ENCODE results near the gene PAXX.

PAXX gene

DNA sequence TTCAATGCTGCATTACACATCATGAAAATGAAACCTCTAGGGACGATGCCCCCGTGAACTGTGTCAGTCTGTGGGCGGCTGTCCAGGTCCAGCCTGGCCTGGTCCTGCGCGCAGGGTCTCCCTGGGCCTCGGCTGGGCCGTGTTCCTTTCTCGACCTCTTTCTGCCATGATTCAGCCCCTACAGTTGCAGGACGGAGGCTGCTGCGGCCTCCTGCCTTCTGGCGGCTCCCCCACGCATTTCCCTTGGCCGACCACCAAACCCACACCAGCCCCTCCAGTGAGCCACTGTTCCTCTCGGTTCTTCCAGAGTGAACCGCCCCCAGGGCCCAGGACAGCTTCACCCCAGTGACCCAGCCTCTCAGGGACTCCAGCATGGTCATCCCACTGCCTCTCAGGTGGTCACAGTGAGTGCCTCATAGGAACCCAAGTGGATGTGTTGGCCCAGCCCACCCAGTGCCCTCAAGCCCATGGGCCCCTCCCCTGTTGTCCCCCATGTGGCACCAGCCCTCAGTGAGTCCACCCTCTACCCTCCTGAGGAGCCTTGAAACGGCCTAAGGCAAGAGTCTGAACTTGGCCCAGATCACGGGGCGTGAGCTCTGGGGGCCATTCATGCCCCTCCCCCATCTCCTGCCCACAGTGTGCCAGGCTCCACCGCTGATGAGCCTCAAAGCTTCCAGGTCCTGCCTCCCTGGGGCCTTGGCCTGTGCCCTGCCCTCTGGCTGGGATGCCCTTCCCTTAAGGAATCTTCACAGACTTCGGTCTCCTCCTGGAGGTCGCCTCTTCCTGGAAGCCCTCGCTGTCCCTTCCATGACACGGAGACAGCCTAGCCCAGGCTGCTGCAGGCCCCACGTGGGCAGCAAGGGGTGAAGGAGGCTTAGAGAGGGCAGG is 14.1 kb downstream of the PAXX start:
- no peak for DNase-seq

DNA sequence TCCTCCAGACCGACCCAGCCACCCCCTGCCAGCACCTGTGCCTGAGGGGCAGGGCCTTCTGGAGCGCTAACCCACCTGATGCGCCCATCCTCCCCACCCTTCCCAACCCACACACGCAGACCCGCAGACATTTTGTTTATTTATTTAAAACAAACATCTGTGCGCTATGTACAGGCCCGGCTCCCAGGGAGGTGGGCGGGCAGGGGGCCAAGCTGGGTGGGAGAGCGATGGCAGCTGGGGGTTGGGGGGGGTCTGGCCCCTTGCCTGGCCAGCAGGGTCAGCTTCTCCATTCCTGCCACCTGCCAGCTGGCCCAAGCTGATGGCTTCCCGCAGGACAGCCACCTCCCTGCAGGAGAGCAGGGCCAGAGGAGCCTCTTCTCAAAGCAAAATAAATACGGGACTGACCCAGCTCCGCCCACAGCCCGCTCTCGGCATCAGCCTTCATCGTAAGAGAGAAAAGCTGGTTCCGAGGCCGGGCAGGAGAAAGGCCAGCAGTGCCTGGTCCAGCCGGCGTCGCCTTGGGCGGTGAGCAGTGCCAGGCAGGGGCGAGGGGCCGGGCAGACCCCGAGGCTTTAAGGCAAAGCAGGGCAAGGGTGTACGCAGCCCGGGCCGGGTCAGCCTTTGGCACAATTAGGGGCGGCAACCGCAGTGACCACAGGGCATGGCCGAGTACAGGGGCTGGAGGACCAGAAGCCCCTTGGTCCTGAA is 15.0 kb downstream of the PAXX start:
- no peak for DNase-seq

DNA sequence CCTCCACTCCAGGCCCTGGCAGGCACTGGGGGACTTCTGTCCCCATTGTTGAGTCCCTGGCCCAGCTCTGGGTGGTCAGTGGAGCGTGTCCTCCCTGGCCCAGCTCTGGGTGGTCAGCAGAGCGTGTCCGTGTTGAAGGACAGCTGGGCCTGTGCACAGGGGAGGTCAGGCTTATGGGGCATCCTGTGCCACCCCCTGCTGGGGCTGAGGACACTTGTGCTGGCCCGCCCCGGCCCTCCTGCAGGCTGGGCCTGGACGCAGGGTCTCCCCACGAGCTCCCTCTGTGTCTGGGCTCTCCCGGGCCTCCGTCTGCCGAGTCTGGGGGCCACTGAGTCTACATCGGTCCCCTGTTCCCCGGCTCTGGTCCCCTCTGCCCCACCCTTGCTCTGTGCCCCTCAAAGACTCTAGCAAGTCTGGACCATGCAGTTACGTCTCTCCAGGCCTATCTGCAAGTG is 15.6 kb downstream of the PAXX start:
- DNase-seq, result no peak

DNA sequence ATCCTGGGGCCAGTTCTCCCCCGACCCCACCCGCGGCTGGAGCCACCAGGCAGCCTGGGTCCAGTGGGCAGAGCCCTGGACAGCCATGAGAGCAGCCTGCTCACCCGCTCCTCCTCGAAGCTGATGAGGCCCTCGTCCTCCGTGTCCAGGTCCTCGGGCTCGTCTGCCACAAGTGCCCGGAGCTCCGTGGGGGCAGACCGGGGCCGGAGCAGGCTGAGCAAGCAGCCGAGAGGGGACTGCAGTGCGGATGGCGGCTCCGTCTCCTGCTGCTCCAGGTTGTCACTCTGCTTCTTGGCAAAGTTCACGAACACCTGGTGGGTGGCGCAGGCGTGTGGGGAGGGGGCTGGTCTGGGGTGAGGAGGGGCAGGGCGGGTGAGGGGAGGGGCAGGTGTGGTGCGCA is 16.1 kb downstream of the PAXX start:
- no peak for DNase-seq

DNA sequence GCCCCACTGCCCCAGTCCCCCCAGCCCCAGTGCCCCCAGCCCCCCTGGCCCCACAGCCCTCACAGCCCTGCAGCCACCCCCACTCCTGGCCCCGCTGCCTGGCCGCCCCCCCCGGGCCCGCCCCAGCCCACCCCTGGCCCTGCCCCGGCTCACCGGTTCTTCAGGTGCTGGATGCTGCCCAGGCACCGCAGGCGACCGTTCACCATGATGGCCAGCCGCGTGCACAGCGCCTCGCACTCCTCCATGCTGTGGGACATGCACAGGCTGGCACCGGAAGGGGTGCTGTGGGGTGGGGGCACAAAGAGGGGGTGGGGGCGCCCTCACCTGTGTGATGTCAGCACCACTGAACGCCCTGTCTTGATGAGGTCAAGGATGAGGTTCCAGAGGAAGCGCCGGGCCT is 17.0 kb downstream of the PAXX start:
- DNase-seq, result no peak

DNA sequence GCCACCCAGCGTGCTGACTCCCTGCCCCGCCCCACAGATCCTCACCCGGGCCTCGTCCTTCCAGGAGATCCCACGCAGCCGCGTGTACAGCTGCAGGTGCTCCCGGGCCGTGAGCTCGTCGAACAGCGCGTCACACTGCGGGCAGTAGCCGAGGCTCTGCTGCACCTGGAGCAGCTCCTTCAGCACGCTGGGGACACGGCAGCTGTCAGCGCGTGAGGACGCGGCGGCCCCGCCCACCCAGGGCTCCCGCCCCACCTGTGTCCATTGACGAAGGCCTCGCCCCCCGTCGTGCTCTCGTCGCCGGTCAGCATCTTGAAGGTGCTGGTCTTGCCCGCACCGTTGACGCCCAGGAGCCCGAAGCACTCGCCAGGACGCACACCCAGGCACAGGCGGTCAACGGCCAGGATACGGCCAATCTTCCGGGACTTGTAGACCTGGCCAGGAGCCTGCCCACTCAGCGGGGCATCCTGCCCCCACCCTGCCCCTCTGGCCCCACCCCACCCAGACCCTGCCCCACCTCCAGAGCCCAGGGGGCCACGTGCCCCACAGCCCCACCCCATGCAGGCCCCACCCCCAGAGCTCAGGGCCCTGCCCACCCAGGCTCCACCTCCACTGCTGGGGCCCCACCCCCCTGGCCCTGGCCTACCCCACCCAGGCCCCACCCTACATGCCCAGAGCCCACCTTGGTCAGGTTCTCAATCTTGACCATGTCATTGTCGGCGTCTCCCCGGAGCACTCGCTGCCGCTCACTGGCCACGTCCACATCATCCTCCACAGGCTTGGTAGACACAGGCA is 17.9 kb downstream of the PAXX start:
- DNase-seq, result no peak

DNA sequence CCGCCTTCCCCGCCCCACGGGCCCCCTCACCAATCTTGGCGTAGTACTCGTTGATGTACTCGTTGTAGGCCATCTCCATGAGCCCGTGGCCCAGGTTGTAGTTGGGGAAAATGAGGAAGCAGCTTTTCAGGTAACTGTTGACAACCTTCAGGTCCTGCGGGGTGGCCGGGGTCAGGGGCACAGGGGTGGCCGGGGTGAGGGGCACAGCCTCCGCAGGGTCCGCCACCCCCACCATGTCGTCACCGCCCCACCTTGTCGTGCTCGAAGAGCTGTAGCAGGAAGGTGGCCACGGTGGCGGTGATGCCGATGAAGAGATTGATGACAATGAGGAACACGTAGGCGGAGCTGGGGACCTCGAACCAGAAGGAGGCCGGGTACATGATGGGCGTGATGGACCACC is 18.9 kb downstream of the PAXX start:
- no peak for DNase-seq

DNA sequence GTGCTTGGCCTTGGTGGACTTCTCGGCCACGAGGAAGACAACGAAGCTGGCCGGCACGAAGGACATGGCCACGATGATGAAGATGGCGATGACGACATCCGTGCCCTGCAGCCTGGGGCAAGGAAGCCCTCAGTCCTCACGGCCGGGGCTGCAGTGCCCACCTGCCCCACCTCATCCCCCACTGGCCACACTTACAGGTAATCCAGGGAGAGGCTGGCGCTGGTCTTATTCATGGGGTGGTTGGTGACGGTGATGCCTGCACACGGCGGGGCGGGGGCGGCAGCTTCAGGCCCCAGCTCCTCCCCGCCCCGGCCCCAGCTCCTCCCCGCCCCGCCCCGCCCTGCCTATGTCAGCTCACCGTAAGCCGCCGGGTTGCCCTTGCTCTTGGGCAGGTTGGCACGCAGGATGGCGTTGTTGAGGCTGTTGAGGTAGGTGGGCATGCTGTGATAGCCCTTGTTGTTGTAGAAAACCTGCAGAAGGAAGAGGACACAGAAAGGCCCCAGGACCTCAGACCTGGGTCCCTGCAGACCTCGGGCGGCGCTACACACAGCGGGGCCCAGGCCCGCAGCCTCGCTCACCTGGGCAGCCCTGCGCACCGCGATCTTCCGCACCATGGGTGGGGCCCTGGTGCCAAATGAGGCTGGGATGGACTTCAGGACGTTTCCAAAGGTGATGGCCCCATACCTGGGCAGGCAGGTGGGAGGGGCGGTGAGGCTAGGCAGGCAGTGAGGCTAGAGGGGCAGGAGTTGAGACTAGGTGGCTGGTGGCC is 19.9 kb downstream of the PAXX start:
- no peak for DNase-seq

DNA sequence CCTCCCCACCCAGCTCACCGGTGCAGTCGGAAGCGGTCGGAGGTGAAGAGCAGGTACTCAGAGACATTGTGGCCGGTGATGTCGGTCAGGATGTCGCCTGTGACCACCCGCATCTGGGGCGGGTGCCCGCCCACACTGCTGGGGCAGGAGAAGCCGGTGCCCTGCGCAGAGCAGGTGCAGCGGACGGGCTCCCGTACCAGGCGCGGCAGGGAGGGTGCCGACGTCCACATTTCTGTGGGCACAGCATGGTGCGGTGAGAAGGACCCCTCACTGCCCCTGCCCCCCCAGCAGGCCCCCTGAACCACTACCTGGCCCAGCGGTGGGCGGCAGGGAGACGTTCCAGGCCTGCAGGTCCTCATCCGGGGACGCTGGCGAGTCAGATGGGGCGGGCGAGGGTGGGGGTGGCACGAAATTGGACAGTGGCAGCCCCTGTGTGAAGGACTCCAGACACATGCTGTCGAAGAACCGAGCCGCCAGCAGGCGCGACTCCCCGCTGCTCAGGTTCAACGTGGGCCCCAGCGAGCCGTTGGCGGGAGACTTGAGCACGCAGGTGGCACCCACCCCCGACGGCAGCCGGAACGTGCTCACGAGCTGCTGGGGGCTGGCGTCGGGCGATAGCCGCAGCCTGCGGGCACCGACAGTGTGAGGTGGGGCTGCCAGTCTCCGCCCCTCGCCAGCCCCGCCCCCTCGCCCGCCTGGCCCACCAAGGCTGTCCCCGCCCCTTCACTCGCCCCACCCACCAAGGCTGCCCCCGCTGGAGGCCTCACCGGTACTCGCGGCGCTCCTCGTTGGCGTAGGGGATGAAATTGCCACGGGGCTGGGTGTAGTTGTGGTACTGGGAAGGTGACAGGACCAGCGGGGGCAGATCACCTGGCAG is 20.7 kb downstream of the PAXX start:
- DNase-seq, result no peak

DNA sequence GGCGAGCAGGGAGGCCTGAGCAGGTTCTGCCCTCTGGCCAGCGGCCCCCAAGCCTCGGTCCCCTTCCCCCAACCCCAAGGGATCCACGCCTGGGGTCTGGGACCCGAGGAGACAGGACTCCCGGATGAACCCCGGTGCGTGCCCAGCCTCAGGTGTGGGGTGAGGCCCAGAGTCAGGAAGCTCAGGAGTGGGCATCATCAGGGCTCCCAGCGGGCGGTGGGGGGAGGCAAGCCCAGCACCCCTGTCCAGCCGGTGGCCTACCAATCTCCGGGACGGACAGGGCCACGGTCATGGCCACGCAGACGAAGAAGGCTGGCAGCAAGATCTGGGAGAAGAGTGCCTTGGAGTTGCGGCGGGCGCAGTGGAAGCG is 21.3 kb downstream of the PAXX start:
- DNase-seq, result no peak

DNA sequence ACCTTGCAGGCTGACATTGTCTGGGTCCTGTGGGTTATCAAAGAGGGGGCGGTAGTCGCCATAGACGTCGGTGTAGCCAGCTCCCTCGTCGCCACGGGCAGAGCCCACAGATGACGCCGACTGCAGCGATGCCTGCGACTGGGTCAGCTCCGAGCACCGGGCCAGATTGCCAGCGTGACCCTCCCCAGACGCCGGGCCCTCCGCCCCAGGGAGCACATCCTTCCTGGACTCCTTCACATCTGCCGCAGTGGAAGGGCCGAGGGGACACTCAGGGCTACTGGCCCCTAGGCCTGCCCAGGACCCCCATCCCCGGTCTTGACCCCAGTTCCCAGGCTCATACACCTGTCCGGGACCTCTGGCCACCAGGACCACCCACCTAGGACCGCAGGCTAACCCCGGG is 21.9 kb downstream of the PAXX start:
- no peak for DNase-seq

DNA sequence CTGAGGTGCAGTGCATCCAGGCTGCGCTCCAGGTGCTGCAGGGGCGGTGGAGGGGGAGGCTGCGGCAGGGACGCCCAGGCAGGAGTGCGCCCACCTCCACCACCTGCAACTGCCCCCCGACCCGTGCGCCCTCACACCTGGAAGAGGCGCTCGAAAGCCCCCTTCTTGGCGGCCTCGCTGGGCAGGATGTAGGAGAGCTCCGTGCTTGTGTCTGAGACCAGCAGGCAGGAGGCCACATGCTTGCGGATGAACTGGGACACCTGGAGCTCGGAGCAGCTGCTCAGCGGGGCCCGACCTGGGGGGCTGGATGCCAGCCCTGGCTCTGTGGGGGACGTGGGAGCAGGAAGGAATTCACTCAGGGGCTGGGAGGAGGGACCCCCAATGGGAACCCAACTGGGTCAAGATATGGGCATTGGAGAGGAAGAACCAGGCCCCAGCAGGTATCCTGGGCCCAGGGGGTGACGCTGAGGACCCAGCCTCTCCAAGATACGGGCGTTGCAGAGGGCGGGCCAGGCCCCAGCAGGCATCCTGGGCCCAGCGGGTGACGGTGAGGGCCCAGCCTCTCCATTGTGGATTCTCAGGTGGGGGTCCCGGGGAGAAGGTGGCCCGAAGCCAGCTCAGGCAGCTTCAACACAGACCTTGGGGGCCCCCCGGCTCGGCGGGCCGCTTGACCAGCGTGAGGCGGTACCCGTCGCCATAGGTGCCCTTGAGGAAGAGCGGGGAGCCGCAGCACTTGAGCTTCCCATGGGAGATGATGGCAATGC is 22.7 kb downstream of the PAXX start:
- DNase-seq, result no peak

DNA sequence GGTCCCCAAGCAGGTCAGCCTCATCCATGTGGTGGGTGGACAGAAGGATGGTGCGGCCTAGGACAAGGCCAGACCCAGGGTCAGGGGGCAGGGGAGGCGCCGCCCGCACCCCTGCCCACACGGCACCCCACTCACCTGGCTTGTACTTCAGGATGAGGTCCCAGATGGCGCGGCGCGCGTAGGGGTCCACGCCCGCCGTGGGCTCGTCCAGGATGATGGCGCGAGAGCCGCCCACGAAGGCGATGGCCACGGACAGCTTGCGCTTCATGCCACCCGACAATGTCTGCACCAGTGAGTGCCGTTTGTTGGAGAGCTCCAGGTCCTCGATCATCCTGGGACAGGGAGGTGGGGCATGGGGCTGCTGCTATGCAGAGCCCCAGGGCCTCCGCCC is 23.3 kb downstream of the PAXX start:
- DNase-seq, result no peak

DNA sequence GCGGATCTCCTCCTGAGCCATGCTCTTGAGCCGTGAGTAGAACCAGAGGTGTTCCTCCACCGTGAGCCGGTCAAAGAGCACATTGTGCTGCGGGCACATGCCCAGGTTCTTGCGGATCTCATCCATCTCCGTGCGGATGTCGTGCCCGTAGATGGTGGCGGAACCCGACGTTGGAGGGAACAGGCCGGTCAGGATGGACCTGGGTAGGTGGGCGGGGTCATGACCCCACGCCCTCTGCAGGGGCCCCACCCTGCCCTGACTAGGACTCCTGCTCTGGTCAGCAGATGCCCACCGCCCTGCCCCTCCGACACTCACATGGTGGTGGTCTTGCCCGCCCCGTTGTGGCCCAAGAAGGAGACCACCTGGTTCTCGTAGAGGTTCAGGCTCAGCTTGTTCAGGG is 23.8 kb downstream of the PAXX start:
- no peak for DNase-seq

DNA sequence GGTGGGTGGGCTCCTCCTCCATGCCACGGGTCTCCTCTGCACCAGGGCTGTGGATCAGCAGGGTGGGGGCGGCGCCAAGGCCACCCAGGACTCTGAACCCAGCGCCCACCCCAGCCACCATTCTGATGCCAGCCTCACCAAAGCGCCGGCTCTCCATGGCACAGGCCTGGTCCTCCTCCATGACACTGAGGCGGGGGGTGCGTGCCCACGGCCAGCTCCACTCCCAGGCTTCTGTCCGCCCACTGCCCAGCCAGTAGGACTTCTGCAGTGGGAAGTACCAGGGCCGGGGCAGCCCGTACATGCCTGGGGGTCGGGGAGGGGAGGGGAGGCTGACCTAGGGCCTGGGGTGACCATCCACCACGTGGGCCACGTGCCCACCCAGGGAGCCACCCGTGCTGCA is 24.2 kb downstream of the PAXX start:
- DNase-seq, result no peak

DNA sequence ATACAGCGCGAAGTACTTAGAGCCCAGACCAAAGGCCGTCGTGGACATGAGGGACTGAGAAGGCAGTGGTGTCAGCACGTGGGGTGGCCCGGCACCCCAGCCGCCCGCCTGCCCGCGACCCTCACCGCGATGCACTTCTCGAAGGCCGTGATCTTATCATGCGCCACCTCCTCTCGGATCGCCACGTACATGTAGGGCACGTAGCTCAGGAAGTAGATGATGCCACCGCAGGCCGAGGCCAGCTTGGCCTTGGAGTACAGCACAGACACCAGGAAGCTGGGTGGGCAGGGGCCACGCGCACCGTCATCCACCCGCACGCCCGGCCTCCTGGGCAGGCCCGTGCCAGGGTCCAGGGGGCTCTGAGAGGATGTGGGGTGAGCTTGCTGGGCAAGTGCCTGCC is 24.8 kb downstream of the PAXX start:
- no peak for DNase-seq

DNA sequence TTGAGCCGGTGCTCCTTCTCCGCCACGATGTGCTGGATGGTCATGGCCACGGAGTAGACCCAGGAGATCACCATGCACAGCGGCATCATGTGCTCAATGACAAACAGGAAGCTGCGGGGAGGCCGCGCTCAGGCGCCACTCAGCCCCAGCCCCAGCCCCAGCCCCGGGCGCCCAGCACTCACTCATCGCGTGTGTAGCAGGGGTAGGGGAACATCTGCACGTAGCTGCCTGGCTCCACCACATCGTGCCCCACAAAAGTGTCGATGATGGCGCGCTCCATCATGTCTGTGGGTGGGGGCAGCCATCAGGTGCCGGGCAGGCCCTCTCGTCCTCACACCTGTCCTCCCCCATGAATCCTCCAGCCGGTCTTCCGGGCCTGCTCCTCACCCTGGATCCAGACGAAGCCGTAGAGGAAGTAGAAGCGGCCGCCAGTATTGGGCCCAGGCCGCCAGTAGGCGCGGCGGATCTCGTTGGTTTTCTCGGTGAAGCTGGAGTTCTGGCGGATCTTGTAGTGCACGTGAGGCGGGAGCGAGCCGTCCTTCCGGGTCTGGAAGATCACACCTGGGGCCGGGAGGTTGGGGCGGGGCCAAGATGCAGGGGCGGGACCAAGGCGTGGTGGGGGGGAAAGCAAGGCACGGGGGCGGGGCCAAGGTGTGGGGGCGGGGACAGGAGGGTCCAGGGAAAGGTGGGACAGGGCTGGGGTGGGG is 25.7 kb downstream of the PAXX start:
- no peak for DNase-seq

DNA sequence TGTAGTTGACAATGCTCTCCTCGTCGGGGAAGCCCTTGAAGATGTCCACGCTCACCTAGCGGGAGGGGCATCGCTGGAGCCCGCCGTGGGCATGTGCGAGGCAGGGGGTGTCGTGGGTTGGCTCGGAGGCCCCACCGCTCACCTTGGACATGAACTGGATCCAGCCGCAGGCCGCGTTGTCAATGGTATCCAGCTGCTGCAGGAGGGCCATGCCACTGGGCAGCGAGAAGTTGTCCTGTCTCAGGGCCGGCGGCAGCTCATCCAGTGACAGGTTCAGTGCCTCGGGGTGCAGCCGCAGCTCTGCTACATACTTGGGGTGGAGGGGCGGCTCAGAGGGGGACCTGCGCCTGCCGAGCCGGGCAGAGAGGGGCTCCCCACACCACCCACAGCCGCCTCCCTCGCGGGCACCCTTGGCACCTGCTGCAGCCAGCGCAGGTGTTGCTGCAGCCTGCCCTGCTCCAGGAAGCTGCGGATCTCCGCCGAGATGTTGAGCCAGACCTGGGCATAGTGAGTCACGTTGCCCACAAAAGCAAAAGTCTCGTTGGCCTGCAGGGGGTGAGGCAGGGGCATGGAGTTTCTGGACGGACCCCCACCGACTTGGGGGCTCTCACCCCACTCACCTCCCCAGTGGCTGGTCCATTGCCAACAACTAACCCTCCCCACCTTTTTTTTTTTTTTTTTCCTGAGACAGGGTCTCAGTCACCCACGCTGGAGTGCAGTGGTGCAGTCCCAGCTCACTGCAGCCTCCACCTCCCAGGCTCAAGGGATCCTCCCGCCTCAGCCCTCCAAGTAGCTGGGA is 26.7 kb downstream of the PAXX start:
- no peak for DNase-seq

DNA sequence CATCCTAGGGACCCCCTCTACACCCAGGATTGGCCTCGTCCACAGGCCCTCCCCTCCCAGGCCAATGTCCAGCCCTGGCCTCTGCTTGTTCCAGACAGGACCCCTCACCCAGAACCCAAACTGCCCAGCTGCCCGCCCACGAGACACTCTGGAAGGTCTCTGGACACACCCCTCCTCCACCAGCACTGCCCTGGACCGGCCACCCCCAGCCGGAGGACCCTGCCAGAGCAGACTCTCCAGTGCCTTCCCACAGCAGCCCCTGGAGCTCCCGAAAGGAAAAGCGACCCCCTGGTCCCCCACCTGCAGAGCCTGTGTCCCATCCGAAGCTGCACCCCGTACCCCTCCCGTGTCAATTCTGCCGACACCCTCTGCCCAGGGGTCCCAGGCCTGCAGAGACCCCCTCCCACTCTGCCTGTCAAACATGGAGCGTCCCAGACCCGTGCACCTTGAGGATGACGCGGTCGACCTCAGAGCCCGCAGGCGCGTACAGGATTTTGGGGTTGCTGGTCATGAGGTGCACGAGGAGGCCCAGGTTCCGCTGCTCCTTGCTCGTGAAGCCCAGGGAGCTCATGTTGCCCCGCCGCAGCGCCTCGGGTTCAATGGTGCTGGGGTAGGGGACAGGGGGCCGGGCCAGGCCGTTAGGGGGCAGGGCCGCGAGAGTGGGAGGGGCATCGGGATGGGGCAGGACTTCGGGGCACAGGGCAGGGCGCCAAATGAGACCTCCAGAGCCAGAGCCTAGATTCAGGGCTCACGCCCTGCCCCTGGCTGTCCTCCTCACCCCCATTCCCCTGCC is 27.9 kb downstream of the PAXX start:
- DNase-seq, result no peak
